DND-41 (cell line): ENCODE measurements around the gene TMEM51.

ENCODE experiments used
- EZH2 ChIP-seq: IDR thresholded peaks from 3 replicates; pipeline ENCODE4 v1.6.1; 2012; ENCODE audit warnings: borderline replicate concordance, low read depth, mild to moderate bottlenecking, moderate library complexity, low read length, inconsistent platforms; ENCODE audit not compliant: severe bottlenecking
- TF ChIP-seq, protein P1 (sequence below): IDR thresholded peaks from 2 replicates; pipeline ENCODE4 v1.5.1; 2012; ENCODE audit warnings: borderline replicate concordance, low read length, moderate library complexity, mild to moderate bottlenecking; ENCODE audit not compliant: poor library complexity, severe bottlenecking; ENCODE audit errors: extremely low read depth

DNA sequence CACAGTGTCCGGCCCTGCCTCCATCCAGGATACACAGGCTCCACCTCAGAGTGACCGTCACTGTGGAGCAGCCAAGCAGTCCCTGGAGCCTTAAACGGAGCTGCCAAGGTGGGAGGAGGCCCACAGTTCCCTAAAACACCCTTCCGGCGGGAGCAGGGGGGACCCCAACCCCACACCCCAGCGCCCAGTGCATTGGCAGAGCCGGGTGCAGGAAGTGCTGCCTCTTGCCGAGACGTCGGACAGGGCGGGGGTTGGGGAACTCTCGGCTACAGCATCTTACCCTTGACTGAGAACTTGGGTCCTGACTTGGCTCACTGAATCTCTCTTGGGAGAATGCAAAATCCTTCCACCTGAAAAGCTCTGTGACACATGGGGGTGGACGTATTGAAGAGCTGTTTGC lies 38.7 kb upstream of the TMEM51 start:
- TF ChIP-seq, protein P1, sequence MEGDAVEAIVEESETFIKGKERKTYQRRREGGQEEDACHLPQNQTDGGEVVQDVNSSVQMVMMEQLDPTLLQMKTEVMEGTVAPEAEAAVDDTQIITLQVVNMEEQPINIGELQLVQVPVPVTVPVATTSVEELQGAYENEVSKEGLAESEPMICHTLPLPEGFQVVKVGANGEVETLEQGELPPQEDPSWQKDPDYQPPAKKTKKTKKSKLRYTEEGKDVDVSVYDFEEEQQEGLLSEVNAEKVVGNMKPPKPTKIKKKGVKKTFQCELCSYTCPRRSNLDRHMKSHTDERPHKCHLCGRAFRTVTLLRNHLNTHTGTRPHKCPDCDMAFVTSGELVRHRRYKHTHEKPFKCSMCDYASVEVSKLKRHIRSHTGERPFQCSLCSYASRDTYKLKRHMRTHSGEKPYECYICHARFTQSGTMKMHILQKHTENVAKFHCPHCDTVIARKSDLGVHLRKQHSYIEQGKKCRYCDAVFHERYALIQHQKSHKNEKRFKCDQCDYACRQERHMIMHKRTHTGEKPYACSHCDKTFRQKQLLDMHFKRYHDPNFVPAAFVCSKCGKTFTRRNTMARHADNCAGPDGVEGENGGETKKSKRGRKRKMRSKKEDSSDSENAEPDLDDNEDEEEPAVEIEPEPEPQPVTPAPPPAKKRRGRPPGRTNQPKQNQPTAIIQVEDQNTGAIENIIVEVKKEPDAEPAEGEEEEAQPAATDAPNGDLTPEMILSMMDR, result no peak
- TF ChIP-seq EZH2, result no peak
